ENCODE results near the gene ADAM8. TPM values are rescaled to one million over a fixed set of nuclear protein-coding genes. Genes with fewer than 3 reads are reported as not detected.
"Not testable (repeated sequence)": the region's sequence is repeated elsewhere in the genome, so short reads cannot be mapped to it uniquely, and the experiment has no call there.

The ADAM8 gene
- total RNA-seq, 4 donors from 2014 or later: 0.90 to 2.1 (median 1.2) TPM

GRCh38 chr10:133226251-133226808 lies 50.3 kb downstream of the ADAM8 start:
- ATAC-seq (no peak), DNase-seq (no peak)
- Histone ChIP-seq H3K27ac (no peak overlapping the region), H3K4me1 (no peaks in the 10 kb centered on the region), H3K9me3 (no peaks in the 10 kb centered on the region), H3K4me3 (no peak overlapping the region), H3K36me3 (no peaks in the 10 kb centered on the region), H3K27me3 (peaks cover 41 to 66% (median 51%) of the 10 kb centered on the region in 3 donors)
- intact Hi-C loops (cut with DNase I; ENCODE audit: low total_unique reads): no loop called here
- TF ChIP-seq CTCF (IDR thresholded peaks at IDR 0.05 in 4 of 5, conservative IDR thresholded peaks at IDR 0.05 in 1 of 5) (no peak), POLR2A (IDR thresholded peaks at IDR 0.05) (no peak)
- in situ Hi-C loops (cut with MboI; ENCODE audit: low sequenced_read_pairs in 4 of 4): no loop called here

GRCh38 chr10:133225707-133226191 lies 50.9 kb downstream of the ADAM8 start:
- no peaks in the 10 kb centered on the region for H3K9me3 ChIP-seq
- TF ChIP-seq POLR2A (IDR thresholded peaks at IDR 0.05) (no peak), CTCF (IDR thresholded peaks at IDR 0.05 in 4 of 5, conservative IDR thresholded peaks at IDR 0.05 in 1 of 5) (no peak)
- intact Hi-C loops (cut with DNase I; ENCODE audit: low total_unique reads): no loop called here
- no peaks in the 10 kb centered on the region for H3K4me1 ChIP-seq
- DNase-seq (no peak), ATAC-seq (no peak)
- no peak overlapping the region for H3K27ac ChIP-seq
- no peak overlapping the region for H3K4me3 ChIP-seq
- no peaks in the 10 kb centered on the region for H3K36me3 ChIP-seq
- peaks cover 38 to 70% (median 48%) of the 10 kb centered on the region in 3 donors for H3K27me3 ChIP-seq
- in situ Hi-C loops (cut with MboI; ENCODE audit: low sequenced_read_pairs in 4 of 4): no loop called here

- Histone ChIP-seq H3K4me3 (no peak overlapping the region), H3K4me1 (no peaks in the 10 kb centered on the region), H3K27me3 (peaks cover 38 to 68% (median 47%) of the 10 kb centered on the region in 3 donors), H3K9me3 (no peaks in the 10 kb centered on the region), H3K36me3 (no peaks in the 10 kb centered on the region), H3K27ac (no peak overlapping the region)
- ATAC-seq (no peak), DNase-seq (no peak)
- intact Hi-C loops (cut with DNase I; ENCODE audit: low total_unique reads) (no loop called here), in situ Hi-C loops (cut with MboI; ENCODE audit: low sequenced_read_pairs in 4 of 4) (no loop called here)
- TF ChIP-seq CTCF (IDR thresholded peaks at IDR 0.05 in 4 of 5, conservative IDR thresholded peaks at IDR 0.05 in 1 of 5): no peak
- TF ChIP-seq POLR2A (IDR thresholded peaks at IDR 0.05): no peak
Measured at GRCh38 chr10:133224756-133225372, 51.8 kb downstream of the ADAM8 start.

GRCh38 chr10:133224076-133224475 lies 52.6 kb downstream of the ADAM8 start:
- Histone ChIP-seq H3K36me3 (no peaks in the 10 kb centered on the region), H3K4me3 (no peak overlapping the region), H3K9me3 (no peaks in the 10 kb centered on the region), H3K4me1 (no peaks in the 10 kb centered on the region), H3K27ac (no peak overlapping the region), H3K27me3 (peaks cover 33 to 64% (median 39%) of the 10 kb centered on the region in 3 donors)
- no peak for TF ChIP-seq CTCF (IDR thresholded peaks at IDR 0.05 in 4 of 5, conservative IDR thresholded peaks at IDR 0.05 in 1 of 5)
- TF ChIP-seq POLR2A (IDR thresholded peaks at IDR 0.05): no peak
- no peak for ATAC-seq
- intact Hi-C loops (cut with DNase I; ENCODE audit: low total_unique reads) (no loop called here), in situ Hi-C loops (cut with MboI; ENCODE audit: low sequenced_read_pairs in 4 of 4) (no loop called here)
- DNase-seq: no peak

GRCh38 chr10:133221756-133222155 lies 54.9 kb downstream of the ADAM8 start:
- H3K4me1 ChIP-seq; DNase-seq; H3K9me3 ChIP-seq; H3K27ac ChIP-seq; in situ Hi-C loops (cut with MboI; ENCODE audit: low sequenced_read_pairs in 4 of 4); ATAC-seq; intact Hi-C loops (cut with DNase I; ENCODE audit: low total_unique reads); H3K4me3 ChIP-seq; H3K36me3 ChIP-seq: not testable (repeated sequence)
- peaks cover 18 to 52% (median 28%) of the 10 kb centered on the region in 3 donors for H3K27me3 ChIP-seq
